ENCODE measurements around the gene STXBP6.

DNA sequence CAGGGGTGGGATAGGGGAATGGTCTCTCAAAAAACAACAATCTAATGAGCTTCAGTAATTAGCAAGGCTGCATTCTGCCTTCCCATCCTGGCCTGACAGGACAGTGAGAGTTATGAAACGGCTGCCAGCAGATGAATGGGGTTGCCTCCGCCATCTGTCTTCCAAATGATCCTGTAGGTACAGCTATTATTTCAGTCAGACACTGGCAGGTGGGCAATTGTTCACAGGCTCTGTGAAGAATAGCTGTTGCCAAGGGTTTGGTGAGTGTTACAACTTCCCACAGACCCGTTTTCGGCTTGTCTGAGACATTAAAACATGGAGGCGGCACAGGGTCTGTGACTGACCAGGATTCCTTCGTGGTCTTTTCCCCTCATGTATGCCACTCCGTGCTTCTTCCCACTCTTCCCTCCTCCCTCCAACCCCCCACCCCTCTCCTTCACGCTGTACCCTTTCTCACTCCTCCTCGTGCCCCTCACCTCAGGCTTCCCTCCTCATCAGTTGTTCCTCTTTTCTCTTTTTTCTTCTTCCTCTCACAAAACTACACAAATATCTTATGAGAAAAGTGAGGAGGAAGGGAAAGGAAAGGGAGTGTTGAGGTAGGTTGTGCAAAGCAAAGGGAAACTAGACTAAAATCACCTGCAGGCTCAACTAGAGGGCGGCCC is 255.2 kb downstream of the STXBP6 start:
- TF ChIP-seq, protein P1, sequence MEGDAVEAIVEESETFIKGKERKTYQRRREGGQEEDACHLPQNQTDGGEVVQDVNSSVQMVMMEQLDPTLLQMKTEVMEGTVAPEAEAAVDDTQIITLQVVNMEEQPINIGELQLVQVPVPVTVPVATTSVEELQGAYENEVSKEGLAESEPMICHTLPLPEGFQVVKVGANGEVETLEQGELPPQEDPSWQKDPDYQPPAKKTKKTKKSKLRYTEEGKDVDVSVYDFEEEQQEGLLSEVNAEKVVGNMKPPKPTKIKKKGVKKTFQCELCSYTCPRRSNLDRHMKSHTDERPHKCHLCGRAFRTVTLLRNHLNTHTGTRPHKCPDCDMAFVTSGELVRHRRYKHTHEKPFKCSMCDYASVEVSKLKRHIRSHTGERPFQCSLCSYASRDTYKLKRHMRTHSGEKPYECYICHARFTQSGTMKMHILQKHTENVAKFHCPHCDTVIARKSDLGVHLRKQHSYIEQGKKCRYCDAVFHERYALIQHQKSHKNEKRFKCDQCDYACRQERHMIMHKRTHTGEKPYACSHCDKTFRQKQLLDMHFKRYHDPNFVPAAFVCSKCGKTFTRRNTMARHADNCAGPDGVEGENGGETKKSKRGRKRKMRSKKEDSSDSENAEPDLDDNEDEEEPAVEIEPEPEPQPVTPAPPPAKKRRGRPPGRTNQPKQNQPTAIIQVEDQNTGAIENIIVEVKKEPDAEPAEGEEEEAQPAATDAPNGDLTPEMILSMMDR (IDR thresholded peaks at IDR 0.05) = no peak
- no peak for TF ChIP-seq POLR2A (IDR thresholded peaks at IDR 0.05)
